ENCODE results near the gene CHRNA10. TPM values are rescaled to one million over a fixed set of nuclear protein-coding genes. Genes with fewer than 3 reads are reported as not detected.
"Not testable (repeated sequence)": the region's sequence is repeated elsewhere in the genome, so short reads cannot be mapped to it uniquely, and the experiment has no call there.

The CHRNA10 gene
- total RNA-seq, 2 experiments from 2014 or later = 2.6 to 3.3 TPM

DNA sequence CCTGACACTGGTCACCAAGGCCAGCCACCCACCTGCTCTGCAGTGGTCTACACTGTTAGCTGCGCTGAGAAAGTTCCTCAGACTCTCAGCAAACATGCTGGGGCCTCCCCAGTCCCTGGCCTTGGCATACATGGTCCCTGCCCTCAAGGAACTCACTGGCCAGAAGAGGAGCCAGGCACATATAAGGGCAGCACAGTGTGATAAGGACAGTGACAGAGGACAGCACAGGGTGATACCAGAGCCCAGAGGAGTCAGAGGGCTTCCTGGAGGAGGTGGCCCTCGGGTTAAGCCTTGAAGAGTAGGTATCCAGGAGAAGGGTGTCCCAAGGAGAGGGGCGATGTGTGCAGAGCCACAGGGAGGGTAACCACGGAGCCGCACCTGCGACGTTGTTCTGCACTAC is 25.6 kb downstream of the CHRNA10 start:
- BruUV-seq (replicated peaks) = no TSS peak
- H3K4me1 ChIP-seq (ENCODE audit: insufficient read depth, low read length, poor library complexity, severe bottlenecking) = no peaks in the 10 kb centered on the region
- no peaks in the 10 kb centered on the region for H4K20me1 ChIP-seq (ENCODE audit: insufficient read depth, low read length)
- ChIA-PET POLR2A (no interaction called here), CTCF (ENCODE audit: unreplicated experiment) (no interaction called here)
- H3K27ac ChIP-seq (ENCODE audit: low read depth, low read length, poor library complexity, severe bottlenecking) = no peak overlapping the region
- H3K36me3 ChIP-seq (ENCODE audit: insufficient read depth, low read length) = no peaks in the 10 kb centered on the region
- no peaks in the 10 kb centered on the region for H3K9me2 ChIP-seq (ENCODE audit: insufficient read depth, low read length)
- no peak for DNase-seq (ENCODE audit: low spot score)
- H3K79me2 ChIP-seq (ENCODE audit: insufficient read depth, low read depth, low read length) = no peaks in the 10 kb centered on the region
- no peak for TF ChIP-seq EZH2phosphoT487 (IDR thresholded peaks at IDR 0.05; ENCODE audit: borderline replicate concordance, low read depth, low read length)
- TF ChIP-seq CTCF (conservative IDR thresholded peaks at IDR 0.05; ENCODE audit: low read length) = no peak
- H3K4me2 ChIP-seq (ENCODE audit: low read length) = no peak overlapping the region
- intact Hi-C loops (cut with micrococcal nuclease; ENCODE audit: unreplicated experiment) = no loop called here
- no peaks in the 10 kb centered on the region for H3K9me3 ChIP-seq (ENCODE audit: low read length)
- H2AFZ ChIP-seq (ENCODE audit: low read length) = no peak overlapping the region
- no peak overlapping the region for H3K4me3 ChIP-seq (ENCODE audit: low read depth, low read length, poor library complexity, severe bottlenecking)

DNA sequence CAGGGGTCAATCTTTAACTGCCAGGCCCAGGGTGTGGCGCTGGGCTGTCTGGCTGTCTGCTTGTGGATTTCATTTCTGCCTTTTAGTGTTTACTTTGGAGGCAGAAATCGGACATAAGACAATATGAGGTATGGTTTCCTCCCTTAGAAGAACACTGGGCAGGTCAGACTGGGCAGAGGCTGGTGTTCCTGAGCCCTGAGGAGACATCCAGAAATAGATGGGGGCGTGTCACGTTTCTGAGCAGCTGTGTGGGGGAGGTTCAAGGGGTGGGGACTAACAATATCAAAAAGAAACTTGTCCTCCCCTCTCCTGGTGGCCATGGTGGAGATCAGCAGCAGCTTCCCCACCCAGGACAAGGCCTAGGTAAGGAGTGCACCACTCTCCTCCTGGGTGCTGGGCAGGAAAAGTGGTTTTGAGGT is 26.4 kb downstream of the CHRNA10 start, which contains the start of gene ART1:
TSS of gene ART1 (plus strand) at position 312 of the 419 bp plus-strand sequence. CDS start 14,086 bp downstream, outside the sequence.
- H3K79me2 ChIP-seq (ENCODE audit: insufficient read depth, low read depth, low read length) = no peaks in the 10 kb centered on the region
- H3K4me2 ChIP-seq (ENCODE audit: low read length) = no peak within 1 kb of the TSS
- no peak within 1 kb of the TSS for H3K27ac ChIP-seq (ENCODE audit: low read depth, low read length, poor library complexity, severe bottlenecking)
- no peaks in the 10 kb centered on the region for H3K36me3 ChIP-seq (ENCODE audit: insufficient read depth, low read length)
- DNase-seq (ENCODE audit: low spot score) = no peak
- POLR2A ChIA-PET = interaction anchor here (0.5 kb wide), 1 partner anchor 98 kb away, joined by 5 read pairs; no protein-coding TSS in a partner anchor
- H3K4me1 ChIP-seq (ENCODE audit: insufficient read depth, low read length, poor library complexity, severe bottlenecking) = no peaks in the 10 kb centered on the region
- CTCF ChIA-PET (ENCODE audit: unreplicated experiment) = no interaction called here
- BruUV-seq (replicated peaks) = no TSS peak
- TF ChIP-seq CTCF (conservative IDR thresholded peaks at IDR 0.05; ENCODE audit: low read length) = no peak
- TF ChIP-seq EZH2phosphoT487 (IDR thresholded peaks at IDR 0.05; ENCODE audit: borderline replicate concordance, low read depth, low read length) = no peak
- no peak within 1 kb of the TSS for H3K4me3 ChIP-seq (ENCODE audit: low read depth, low read length, poor library complexity, severe bottlenecking)
- H4K20me1 ChIP-seq (ENCODE audit: insufficient read depth, low read length) = no peaks in the 10 kb centered on the region
- intact Hi-C loops (cut with micrococcal nuclease; ENCODE audit: unreplicated experiment) = no loop called here
- no peaks in the 10 kb centered on the region for H3K9me2 ChIP-seq (ENCODE audit: insufficient read depth, low read length)
- no peak within 1 kb of the TSS for H2AFZ ChIP-seq (ENCODE audit: low read length)
- H3K9me3 ChIP-seq (ENCODE audit: low read length) = no peaks in the 10 kb centered on the region

- H3K4me1 ChIP-seq (ENCODE audit: insufficient read depth, low read length, poor library complexity, severe bottlenecking); H3K9me2 ChIP-seq (ENCODE audit: insufficient read depth, low read length); CTCF ChIA-PET (ENCODE audit: unreplicated experiment); H3K79me2 ChIP-seq (ENCODE audit: insufficient read depth, low read depth, low read length); DNase-seq (ENCODE audit: low spot score); H3K9me3 ChIP-seq (ENCODE audit: low read length); H3K36me3 ChIP-seq (ENCODE audit: insufficient read depth, low read length); H3K27ac ChIP-seq (ENCODE audit: low read depth, low read length, poor library complexity, severe bottlenecking); intact Hi-C loops (cut with micrococcal nuclease; ENCODE audit: unreplicated experiment); H4K20me1 ChIP-seq (ENCODE audit: insufficient read depth, low read length); H3K4me3 ChIP-seq (ENCODE audit: low read depth, low read length, poor library complexity, severe bottlenecking); H3K4me2 ChIP-seq (ENCODE audit: low read length); H2AFZ ChIP-seq (ENCODE audit: low read length); BruUV-seq (replicated peaks): not testable (repeated sequence)
- POLR2A ChIA-PET = interaction anchor here (0.6 kb wide), 1 partner anchor 521 kb away, joined by 5 read pairs; no protein-coding TSS in a partner anchor
These were observed 28.1 kb downstream of the CHRNA10 start for GRCh38 chr11:3643102-3643546.

All from OCI-LY7 (cell line).